Keratinocyte (primary cell): Measurements from ENCODE around the gene UCK2. TPM values are rescaled to one million over a fixed set of nuclear protein-coding genes. Genes with fewer than 3 reads are reported as not detected.

Source experiments
- DNase-seq: peaks from one replicate; pipeline ENCODE4 v3.0.0-alpha.2; 2011; ENCODE audit warnings: low read depth, missing footprints, low spot score
- FAIRE-seq: peaks from 2 replicates; lab custom pipeline; 2011; peaks lifted over from hg19 to GRCh38; lab: Jason Lieb, UNC
- H2AFZ ChIP-seq: 2 replicates; pipeline ENCODE4 v1.6.0; 2012; ENCODE audit warnings: low read length, control low read depth, inconsistent platforms; ENCODE audit not compliant: control insufficient read depth
- H3K27ac ChIP-seq: 2 replicates; pipeline ENCODE4 v1.5.1; 2011; ENCODE audit warnings: low read length; ENCODE audit not compliant: control insufficient read depth, insufficient read depth
- H3K27me3 ChIP-seq: 3 replicates; pipeline ENCODE4 v1.6.0; 2011; ENCODE audit warnings: low read length; ENCODE audit not compliant: control insufficient read depth, insufficient read depth; ENCODE audit errors: extremely low read depth
- H3K36me3 ChIP-seq, 2 experiments: 2 replicates in 1 of 2; 3 replicates in 1 of 2; pipeline ENCODE4 v1.5.1; 2011; ENCODE audit warnings: low read length in 2 of 2, mild to moderate bottlenecking in 1 of 2; ENCODE audit not compliant: control insufficient read depth in 2 of 2, insufficient read depth in 2 of 2; ENCODE audit errors: extremely low read depth in 1 of 2
- H3K4me1 ChIP-seq: 3 replicates; pipeline ENCODE4 v1.5.1; 2011; ENCODE audit warnings: low read length; ENCODE audit not compliant: control insufficient read depth, insufficient read depth; ENCODE audit errors: extremely low read depth
- H3K4me2 ChIP-seq: 3 replicates; pipeline ENCODE4 v1.6.0; 2011; ENCODE audit warnings: low read depth, low read length; ENCODE audit not compliant: control insufficient read depth, insufficient read depth; ENCODE audit errors: extremely low read depth
- H3K4me3 ChIP-seq, 3 experiments: fragments of 200-600 bp in 1 of 3; sonication (generic) in 1 of 3; 2 replicates in 2 of 3; 3 replicates in 1 of 3; pipeline ENCODE4 v1.5.1; 2011 to 2016; ENCODE audit warnings: low read length in 3 of 3, mild to moderate bottlenecking in 3 of 3, control low read depth in 2 of 3, inconsistent platforms in 1 of 3, low read depth in 1 of 3, mixed read lengths in 1 of 3, mixed run types in 1 of 3, moderate library complexity in 1 of 3; ENCODE audit not compliant: control insufficient read depth in 2 of 3, insufficient read depth in 2 of 3; ENCODE audit errors: extremely low read depth in 1 of 3
- H3K79me2 ChIP-seq: 2 replicates; pipeline ENCODE4 v1.6.0; 2012; ENCODE audit warnings: low read length; ENCODE audit not compliant: control insufficient read depth, insufficient read depth
- H3K9ac ChIP-seq: 3 replicates; pipeline ENCODE4 v1.6.0; 2011; ENCODE audit warnings: low read length; ENCODE audit not compliant: control insufficient read depth, insufficient read depth; ENCODE audit errors: extremely low read depth
- H3K9me1 ChIP-seq: 3 replicates; pipeline ENCODE4 v1.6.0; 2011; ENCODE audit warnings: low read length; ENCODE audit not compliant: control insufficient read depth, insufficient read depth; ENCODE audit errors: extremely low read depth
- H3K9me3 ChIP-seq: 2 replicates; pipeline ENCODE4 v1.5.1; 2012; ENCODE audit warnings: low read depth, low read length; ENCODE audit not compliant: control insufficient read depth
- H4K20me1 ChIP-seq: 3 replicates; pipeline ENCODE4 v1.6.0; 2011; ENCODE audit warnings: low read length; ENCODE audit not compliant: control insufficient read depth, insufficient read depth; ENCODE audit errors: extremely low read depth
- EZH2 ChIP-seq: IDR thresholded peaks from one replicate; pipeline ENCODE4 v1.6.1; 2012; ENCODE audit warnings: inconsistent platforms, mild to moderate bottlenecking, low read length, moderate library complexity
- dilution Hi-C: fragments of 300-500 bp; cut with MboI; formaldehyde crosslinking; loops from one replicate; pipeline ENCODE4 v1.7.0; 2020; ENCODE audit warnings: low sequenced_read_pairs; ENCODE audit not compliant: extremely low pct_ligation_motif_present
- polyA plus RNA-seq, 5 experiments: library from polyadenylated mRNA; depleted of rRNA in 3 of 5; stranded (reverse) in 3 of 5; stranded (forward) in 1 of 5; unstranded in 1 of 5; fragments of >200 nt; gene quantifications; 1 replicate in 1 of 5; 2 replicates in 3 of 5; 3 replicates in 1 of 5; pipeline versions ENCODE4 v1.2.1 to v1.2.3, GENCODE V29; 2011 to 2012; ENCODE audit warnings: missing spikeins in 2 of 5, low read depth in 1 of 5, low replicate concordance in 1 of 5
- TF ChIP-seq, protein P1 (sequence below), 3 experiments: IDR thresholded peaks in 1 of 3; conservative IDR thresholded peaks in 1 of 3; optimal IDR thresholded peaks in 1 of 3; 2 replicates in 2 of 3; 3 replicates in 1 of 3; pipeline versions ENCODE3 to v1.5.1; 2011; ENCODE audit warnings: low read length in 3 of 3, mild to moderate bottlenecking in 3 of 3, moderate library complexity in 2 of 3, control low read depth in 1 of 3, inconsistent platforms in 1 of 3; ENCODE audit not compliant: insufficient read depth in 2 of 3; ENCODE audit errors: extremely low read depth in 1 of 3

The UCK2 gene
- polyA plus RNA-seq, 1 donor (not counting 4 experiments of a cell fraction or from before 2014, with no cell fraction given), result 71.9 TPM

DNA sequence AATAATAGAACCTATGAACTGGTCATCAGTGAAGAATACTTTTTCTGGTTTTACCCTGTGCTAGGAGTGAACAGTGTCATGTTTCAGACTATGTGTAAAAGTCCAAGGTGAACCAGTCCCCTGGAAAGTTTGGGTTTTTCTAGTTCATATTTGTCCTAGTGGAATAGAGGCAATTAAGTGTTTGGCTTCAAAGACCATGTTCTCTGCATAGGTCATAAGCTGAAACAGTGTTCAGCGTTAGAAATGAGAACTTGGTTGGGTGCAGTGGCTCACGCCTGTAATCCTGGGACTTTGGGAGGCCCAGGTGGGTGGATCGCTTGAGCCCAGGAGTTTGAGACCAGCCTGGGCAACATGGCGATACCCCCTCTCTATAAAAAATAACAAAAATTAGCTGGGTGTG, 77.5 kb downstream of the UCK2 start:
- no peaks in the 10 kb centered on the region for H4K20me1 ChIP-seq
- peaks cover 5% of the 10 kb centered on the region for H3K79me2 ChIP-seq
- H2AFZ ChIP-seq, result no peak overlapping the region
- H3K4me2 ChIP-seq, result no peak overlapping the region
- H3K9ac ChIP-seq, result no peak overlapping the region
- FAIRE-seq (no peak), DNase-seq (no peak)
- H3K9me1 ChIP-seq, result no peaks in the 10 kb centered on the region
- no peaks in the 10 kb centered on the region for H3K27me3 ChIP-seq
- dilution Hi-C loops, result no loop called here
- peaks cover 15 to 33% of the 10 kb centered on the region in 2 experiments for H3K36me3 ChIP-seq
- no peak for TF ChIP-seq EZH2
- TF ChIP-seq, protein P1, sequence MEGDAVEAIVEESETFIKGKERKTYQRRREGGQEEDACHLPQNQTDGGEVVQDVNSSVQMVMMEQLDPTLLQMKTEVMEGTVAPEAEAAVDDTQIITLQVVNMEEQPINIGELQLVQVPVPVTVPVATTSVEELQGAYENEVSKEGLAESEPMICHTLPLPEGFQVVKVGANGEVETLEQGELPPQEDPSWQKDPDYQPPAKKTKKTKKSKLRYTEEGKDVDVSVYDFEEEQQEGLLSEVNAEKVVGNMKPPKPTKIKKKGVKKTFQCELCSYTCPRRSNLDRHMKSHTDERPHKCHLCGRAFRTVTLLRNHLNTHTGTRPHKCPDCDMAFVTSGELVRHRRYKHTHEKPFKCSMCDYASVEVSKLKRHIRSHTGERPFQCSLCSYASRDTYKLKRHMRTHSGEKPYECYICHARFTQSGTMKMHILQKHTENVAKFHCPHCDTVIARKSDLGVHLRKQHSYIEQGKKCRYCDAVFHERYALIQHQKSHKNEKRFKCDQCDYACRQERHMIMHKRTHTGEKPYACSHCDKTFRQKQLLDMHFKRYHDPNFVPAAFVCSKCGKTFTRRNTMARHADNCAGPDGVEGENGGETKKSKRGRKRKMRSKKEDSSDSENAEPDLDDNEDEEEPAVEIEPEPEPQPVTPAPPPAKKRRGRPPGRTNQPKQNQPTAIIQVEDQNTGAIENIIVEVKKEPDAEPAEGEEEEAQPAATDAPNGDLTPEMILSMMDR (optimal IDR thresholded peaks at IDR 0.05 in 1 of 3, IDR thresholded peaks at IDR 0.05 in 1 of 3, conservative IDR thresholded peaks at IDR 0.05 in 1 of 3; ENCODE audit: extremely low read depth in 1 of 3, insufficient read depth in 2 of 3, low read length in 3 of 3), result no peak
- H3K9me3 ChIP-seq, result no peaks in the 10 kb centered on the region
- H3K4me1 ChIP-seq, result peaks cover 39% of the 10 kb centered on the region
- H3K27ac ChIP-seq, result no peak overlapping the region
- no peak overlapping the region for H3K4me3 ChIP-seq

DNA sequence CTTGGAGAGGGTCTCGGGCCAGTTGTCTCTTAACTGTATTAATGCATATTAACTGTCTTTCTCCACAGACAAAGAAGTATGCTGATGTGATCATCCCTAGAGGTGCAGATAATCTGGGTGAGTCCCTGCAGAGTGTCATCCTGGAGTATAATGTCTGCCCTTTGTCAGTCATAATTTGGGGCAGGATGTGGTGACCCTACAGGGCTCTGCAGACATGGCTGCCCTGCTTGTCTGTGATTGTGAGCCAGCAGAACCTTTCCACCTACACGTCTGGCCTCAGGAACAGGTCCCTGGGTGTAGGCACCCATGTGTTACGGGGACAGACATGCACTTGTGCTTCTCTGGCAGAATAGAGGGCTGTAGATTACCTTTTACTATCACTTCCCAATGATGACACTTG, 78.4 kb downstream of the UCK2 start:
- Histone ChIP-seq H3K4me3 (no peak overlapping the region), H3K79me2 (peaks cover 5% of the 10 kb centered on the region), H3K4me1 (peaks cover 30% of the 10 kb centered on the region), H4K20me1 (no peaks in the 10 kb centered on the region), H3K27me3 (no peaks in the 10 kb centered on the region), H3K9me3 (no peaks in the 10 kb centered on the region), H3K9me1 (no peaks in the 10 kb centered on the region), H3K27ac (no peak overlapping the region), H3K9ac (no peak overlapping the region), H2AFZ (no peak overlapping the region), H3K4me2 (no peak overlapping the region), H3K36me3 (peaks cover 15 to 32% of the 10 kb centered on the region in 2 experiments)
- TF ChIP-seq, protein P1 (optimal IDR thresholded peaks at IDR 0.05 in 1 of 3, IDR thresholded peaks at IDR 0.05 in 1 of 3, conservative IDR thresholded peaks at IDR 0.05 in 1 of 3; ENCODE audit: extremely low read depth in 1 of 3, insufficient read depth in 2 of 3, low read length in 3 of 3), result no peak
- TF ChIP-seq EZH2, result no peak
- FAIRE-seq, result no peak
- dilution Hi-C loops, result no loop called here
- no peak for DNase-seq
